NCI-H2029 treated with DMSO at 0.1 percent for 48 hours (cell line): Measurements from ENCODE around the gene HRCT1.
"Not testable (repeated sequence)": the region's sequence is repeated elsewhere in the genome, so short reads cannot be mapped to it uniquely, and the experiment has no call there.

Experiments used
- DNase-seq: peaks from one replicate; lab custom pipeline; 2025; lab: John Stamatoyannopoulos, UW

Gene HRCT1

DNA sequence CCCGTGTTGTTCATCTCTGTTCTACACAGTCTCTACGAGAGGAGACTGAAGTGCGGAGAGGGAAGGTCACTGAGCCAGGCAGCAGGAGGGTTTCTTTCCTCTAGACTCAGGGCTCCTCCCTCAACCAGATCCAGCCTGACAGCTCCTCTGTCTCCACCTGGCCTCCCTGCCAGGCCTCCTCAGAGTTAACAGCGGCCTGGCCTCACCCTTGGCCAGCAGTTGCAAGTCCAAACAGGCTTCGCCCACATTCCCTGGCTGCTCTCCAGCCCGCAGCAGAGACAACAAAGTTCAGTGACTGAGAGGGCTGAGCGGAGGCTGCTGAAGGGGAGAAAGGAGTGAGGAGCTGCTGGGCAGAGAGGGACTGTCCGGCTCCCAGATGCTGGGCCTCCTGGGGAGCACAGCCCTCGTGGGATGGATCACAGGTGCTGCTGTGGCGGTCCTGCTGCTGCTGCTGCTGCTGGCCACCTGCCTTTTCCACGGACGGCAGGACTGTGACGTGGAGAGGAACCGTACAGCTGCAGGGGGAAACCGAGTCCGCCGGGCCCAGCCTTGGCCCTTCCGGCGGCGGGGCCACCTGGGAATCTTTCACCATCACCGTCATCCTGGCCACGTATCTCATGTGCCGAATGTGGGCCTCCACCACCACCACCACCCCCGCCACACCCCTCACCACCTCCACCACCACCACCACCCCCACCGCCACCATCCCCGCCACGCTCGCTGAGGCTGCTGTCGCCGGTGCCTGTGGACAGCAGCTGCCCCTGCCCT lies at the start of gene HRCT1:
Gene HRCT1 (plus strand): TSS at position 291 of the 768 bp plus-strand sequence. CDS start 86 bp downstream, at position 377.
- DNase-seq, result peak; percentile 87

DNA sequence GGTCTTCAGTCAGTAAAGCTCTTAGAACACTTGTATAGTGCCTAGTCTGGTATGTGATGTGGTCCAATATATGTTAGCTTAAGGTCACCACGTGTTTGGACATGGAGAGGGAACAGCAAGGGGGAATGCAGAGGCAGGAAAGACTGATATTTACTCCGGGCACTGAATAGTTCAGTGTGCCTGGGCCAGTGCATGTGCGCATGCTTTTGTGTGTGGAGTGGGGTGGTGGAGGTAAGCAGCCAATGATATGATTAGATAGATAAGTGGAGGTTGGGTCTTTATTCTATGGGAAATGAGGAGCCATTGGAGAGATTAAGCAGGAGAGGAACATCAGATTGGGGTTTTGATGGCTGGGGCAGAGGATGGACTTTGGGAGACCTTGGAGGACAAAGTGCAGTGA lies 49.8 kb upstream of the HRCT1 start:
- DNase-seq, result no peak

DNA sequence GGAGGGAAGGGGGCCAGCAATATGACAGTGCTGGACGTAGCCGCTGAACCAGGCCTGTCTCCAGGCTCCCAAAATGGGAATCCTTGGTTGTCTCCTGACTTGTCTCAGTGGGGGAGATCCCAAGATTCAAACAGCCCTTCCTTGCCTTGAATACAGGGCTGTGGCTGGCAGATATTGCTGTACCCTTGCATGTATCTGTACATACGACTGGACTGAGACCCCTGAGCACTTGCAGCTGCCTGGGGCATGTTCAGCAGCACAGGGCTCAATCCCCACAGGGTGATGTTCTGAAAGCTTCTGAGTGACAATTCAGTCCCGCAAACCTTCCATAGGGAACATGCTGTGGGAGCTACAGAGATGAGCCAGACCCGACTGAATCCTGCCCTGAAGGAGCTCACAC lies 49.1 kb upstream of the HRCT1 start:
- no peak for DNase-seq

DNA sequence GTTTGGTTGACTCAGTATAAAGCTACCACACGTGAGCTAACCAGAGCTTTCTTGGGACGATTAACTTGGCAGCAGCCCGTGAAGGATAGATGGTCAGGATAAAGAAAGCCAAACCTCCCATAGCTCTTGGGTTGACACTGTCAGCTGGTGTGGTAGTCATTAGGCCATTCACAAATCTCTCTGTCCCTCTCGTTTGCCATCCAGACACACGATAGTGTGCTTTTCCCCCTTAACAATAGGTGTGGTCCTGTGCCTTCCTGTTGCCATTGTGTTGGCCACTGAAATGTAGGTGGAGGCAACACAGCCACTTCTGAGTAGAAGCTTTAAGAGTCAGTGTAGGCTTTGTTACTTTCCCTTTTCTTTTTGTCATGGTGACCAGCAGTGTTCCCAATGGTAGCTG lies 47.5 kb upstream of the HRCT1 start:
- DNase-seq, result no peak

DNA sequence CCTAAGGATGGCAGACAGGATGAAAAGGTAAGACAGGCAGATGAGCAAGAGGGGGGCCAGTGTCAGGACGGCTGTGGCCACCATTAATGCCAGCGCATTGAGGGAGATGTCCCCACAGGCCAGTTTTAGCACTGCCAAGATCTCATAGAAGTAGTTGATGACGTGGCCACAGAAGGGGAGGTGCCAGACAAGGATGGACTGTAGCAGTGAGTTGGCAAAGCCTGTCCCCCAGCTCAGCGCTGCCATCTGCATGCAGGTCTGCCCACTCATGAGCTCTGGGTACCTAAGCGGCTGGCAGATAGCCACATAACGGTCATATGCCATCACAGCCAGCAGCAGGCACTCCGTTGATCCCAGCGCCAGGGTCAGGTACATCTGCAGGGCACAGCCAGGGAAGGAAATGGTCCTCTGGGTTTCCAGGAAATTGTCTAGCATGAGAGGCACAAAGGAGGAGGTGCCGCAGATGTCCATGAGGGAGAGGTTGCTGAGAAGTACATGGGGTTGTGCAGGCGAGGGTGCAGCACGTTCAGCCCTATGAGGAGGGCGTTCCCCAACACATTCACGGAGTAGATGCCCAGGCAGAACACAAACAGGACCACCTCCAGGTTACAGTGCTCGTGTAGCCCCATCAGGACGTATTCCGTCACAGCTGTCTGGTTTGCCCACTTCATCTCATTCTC lies 46.6 kb upstream of the HRCT1 start:
- peak; percentile 50 for DNase-seq

DNA sequence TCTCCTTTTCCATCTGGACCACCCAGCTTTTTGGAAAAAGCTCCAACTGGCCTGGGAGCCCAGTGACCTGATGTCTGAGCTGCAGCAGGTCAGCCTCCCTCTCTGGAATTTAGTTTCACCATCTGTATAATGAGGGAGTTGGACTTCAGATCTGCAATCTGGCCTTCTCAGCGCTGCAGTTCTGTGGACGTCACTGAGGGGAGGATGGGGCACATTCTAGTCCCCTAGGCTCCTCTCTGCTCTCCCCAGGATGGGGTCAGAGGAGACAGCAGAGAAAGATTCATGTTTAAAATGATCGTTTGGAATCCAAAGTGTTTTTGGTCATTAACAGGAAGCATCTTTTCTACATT lies 46.0 kb upstream of the HRCT1 start:
- no peak for DNase-seq

DNA sequence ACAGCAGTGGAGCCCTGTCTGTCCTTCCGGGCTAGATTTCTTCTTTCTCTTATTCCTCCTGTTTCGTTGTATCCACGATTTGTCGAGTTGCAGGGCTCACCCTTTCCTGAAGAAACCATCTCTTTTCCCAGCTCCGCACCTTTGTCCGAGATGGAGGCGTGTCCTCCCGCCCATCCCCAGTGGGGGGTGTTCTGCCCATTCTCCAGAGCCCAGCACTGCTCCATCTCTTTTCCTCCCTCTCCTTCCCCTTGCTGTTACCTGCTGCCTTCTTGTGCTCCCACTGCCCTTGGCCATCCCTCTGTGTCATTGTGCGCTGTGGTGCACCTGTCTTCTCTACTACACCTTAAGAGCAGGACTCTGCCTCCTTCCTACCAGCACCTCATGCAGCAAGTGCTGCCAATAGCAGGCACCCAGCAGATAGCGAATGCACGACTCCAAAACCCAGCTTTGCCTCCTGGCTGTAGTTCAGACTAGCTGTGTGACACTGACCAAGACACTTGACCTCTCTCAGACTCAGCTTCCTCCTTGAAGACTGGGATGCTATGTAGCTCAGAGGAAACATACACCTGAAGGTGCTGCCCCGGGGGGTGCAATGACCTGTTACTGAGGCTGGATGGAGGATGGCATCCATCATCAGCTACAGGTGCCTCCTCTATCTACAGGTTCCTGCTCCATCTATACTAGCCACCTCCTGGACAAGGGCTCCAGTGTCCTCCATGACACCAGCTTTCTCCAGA lies 44.7 kb upstream of the HRCT1 start:
- no peak for DNase-seq

DNA sequence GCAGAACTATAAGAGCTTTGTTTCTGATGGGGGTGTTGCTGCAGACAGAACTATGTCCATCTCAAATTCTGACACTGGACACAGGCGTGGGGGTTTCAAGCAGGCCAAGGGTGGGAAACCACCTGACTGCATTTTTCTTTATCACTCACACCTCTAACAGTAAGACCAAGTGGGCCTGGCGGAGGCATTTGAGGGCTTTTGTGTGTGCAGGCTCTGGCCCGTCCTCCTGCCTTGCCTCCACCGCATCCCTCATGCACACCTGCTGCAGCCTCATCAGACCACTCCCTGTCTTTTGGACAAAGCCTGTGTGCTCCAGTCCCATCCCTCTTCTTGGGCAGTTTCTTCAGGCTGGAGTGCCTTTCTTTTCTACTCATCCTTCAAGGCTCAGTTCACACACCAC lies 43.7 kb upstream of the HRCT1 start:
- no peak for DNase-seq

DNA sequence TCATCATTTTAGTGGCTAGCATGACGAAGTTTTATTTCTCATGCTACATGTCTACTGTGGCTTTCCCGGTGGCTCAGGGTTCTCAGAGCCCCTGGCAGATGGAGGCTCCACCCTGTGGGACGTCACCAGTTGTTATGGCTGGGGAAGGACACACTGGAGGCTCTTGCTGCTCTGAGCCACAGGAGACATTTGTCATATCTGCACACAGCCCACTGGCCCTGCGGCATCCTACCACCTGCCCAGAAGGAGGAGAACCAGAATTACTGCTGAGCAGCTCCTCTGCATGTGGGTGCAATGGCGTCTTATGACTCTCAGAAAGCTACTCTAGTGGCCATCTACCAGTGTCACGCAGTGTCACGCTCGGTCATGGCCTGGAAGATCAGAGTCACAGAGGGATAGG lies 42.4 kb upstream of the HRCT1 start:
- no peak for DNase-seq

DNA sequence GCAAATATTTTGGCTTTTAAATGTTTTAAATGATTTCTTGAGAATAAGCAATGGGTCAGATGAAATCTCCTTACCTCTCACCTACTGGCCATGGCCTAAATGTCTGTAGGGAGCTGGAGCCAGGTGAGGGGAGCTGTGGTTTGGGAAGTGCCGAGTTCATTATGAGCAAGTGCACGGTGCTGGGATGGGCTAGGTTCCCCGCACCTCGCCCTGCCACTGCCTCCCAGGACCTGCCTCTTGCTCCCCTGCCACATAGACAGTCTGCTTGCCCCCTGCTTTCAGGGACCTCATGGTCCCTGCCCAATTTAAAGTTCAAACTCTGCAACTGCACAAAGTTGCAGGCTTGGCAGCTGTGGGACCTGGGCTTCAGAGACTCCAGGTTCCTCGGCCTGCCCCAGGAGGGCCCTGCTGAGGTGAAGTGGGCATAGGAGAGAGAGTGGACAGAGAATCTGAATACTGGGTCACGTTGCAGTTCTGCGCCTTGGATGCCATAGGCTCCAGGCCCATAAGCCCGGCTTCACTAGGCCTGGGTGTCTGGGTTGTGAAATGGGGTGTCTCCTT lies 41.2 kb upstream of the HRCT1 start:
- DNase-seq, result no peak

DNA sequence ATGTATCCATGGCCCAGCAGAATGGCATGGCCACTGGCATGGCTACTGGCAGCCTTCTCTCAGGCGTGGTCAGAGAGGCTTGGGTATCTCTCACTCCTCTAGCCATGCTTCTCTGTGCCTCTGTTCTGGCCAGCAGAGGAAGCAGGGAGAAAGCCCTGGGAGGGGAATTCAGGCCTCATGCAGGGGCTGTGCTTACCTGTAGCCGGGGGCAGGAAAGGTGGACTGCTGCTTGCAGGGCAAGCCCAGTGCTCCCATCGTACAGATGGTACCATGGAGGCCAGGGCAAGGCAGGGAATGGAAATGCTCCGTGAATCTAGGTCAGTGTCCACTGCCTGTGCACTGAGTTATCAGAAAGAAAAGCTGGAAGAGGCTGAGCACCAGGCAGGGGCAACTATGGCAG lies 38.5 kb upstream of the HRCT1 start:
- no peak for DNase-seq

DNA sequence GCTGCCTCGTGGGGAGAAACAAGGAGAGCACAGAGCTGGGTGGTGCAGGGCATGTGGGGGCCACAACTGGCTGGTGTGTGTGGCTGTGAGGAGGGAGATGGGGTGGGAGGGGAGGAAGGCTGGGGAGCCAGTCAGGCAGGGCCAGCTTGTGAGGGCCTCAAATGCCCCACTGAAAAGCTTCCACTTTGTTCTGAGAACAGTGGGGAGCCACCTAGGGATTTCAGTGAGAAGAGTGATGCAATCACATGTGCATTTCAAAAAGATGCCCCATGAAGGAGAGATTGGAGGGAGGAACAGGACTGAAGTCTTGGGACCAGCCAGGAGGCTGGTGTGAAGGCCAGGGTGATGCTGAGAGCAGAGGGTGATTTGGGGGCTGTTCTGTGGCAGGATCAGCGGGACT lies 37.1 kb upstream of the HRCT1 start:
- DNase-seq, result no peak

DNA sequence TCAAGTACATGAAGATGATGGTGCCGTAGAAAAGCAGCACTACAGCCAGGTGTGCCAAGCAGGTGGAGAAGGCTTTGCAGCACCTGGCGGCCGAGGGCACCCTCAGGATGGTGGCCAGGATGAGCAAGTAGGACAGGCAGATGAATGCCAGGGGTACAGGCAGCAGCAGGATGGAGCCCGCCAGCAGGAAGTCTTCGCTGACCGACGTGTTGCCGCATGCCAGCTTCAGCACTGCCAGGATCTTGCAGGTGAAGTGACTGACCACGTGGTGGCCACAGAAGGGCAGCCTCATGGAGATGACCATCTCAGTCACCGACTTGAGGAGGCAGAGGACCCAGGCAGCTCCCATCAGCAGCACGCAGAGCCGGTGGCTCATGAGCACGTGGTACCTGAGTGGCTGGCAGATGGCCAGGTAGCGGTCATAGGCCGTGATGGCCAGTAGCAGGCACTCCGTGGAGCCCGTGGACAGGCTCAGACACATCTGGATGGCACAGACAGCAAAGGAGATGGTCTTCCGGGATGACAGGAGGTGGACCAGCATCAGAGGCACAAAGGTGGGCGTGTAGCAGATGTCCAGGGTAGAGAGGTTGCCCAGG lies 36.3 kb upstream of the HRCT1 start:
- no peak for DNase-seq

DNA sequence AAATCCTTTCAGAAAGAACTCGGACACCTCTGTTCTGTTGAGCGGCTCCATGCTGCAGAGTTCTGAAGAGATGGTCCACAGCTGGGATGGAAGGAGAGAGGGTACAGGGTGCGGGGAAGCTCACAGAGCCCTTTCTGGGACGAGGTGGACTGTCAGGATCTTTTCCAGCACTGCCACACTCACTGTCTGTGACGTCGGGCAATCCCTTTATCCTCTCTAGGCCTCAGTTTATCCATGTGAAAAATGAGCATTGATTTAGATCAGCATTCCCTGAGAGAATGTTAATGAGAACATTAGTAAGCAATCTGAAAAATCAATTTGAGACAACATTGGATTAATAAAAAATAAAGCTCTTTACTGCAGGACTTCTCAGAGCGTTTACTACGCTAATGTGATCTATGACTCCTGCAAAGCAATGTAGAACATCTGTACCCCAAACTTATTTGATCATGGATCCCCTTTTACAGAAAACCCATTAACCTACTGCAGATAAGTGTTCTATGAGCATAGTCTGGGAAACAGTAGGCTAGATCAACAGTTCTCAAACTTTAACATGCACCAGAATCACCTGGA lies 35.6 kb upstream of the HRCT1 start, which contains the start of gene OR13J1:
Gene OR13J1 (minus strand): TSS at position 51 of the 573 bp plus-strand sequence. CDS start 0 bp downstream, at position 51.
- DNase-seq, result no peak

DNA sequence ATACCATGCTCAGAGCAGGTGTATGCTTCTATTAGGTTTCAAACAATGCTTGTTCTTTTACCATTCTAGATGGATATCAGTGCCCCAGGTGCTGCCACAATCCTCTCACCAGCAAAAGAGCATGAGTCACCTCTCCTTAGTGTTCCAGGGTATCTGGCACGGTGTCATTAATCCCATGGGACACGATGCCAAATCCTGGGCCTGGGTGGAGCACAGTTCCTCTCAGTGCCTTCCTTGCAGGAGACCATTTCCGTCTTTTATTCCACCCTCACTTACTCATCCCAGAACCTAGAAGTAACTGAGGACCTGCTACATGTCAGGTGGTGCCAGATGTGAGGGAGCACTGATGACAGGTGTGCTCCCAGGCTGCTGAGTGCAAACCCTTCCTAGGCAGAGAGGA lies 34.5 kb upstream of the HRCT1 start:
- peak; percentile 31 for DNase-seq

DNA sequence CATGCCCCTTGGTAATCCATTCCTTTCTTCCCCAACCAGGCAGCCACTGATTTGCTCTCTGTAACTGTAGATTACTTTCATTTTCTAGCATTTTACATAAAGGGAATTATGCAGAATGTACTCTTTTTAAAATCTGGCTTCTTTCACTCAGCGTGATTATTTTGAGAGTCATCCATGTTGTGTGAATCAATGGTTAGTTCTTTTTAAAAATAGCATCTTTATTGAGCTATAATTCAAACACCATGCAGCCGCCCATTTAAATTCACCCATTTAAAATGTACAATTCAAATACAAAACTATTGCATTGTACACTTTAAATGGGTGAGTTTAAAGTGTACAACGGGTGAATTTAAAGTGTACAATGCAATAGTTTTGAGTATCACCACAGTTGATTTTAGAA lies 33.5 kb upstream of the HRCT1 start:
- DNase-seq, result no peak

DNA sequence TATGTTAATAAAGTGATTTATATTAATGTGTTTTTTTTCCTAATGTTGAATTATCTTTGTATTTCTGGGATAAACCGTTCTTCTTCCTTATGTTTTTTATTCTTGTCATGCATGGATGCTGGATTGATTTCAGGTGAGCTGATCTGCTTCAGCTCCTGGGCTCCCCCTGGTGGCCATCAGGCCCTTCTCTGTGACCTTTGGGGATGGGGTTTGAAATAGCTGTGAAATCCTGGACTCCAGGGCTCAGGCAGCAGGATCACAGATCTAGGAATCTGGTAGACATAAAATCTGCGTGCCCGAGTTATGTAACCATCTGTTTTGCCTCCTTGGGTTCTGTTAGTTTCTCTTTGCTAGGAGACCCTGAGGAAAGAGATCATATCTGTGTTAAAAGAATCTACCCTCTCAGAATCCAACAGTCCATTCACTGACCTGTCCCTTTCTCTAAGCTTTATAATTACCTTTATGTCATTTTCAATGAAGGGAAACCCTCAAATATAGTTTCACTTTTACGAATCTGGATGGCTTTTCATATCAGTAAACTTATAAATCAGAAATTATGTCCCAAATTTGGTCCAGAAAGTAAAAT lies 23.6 kb upstream of the HRCT1 start:
- DNase-seq, result peak; percentile 67

DNA sequence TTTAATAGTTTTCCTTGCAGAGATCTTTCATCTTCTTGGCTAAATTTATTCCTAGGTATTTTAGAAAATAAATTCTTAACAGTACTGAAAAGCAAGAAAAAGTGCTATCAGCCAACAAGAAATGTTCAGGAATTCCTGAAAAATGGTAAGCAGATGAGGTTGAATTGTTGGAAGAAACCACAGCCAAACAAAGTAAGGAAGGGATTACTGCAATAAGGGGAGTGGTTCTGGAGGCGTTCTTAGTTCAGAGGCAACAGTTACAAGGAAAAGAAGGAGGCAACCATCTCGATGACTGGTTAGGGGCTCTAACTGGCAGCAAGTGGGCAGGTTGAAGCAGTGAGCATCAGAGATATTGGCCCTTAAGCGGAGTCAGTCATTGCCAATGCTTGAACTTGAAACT lies 23.0 kb upstream of the HRCT1 start:
- no peak for DNase-seq

DNA sequence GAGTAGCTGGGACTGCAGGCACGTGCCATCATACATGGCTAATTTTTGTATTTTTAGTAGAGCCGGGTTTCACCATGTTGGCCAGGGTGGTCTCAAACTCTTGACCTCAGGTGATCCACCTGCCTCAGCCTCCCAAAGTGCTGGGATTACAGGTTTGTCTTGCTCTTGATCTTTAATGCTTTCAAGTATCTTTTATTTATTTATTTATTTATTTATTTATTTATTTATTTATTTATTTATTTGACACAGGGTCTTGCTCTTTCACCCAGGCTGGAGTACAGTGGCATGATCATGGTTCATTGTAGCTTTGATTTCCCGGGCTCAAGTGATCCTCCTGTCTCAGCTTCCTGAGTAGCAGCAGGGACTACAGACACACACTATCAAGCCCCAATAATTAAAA lies 21.1 kb upstream of the HRCT1 start:
- DNase-seq, result not testable (repeated sequence)

DNA sequence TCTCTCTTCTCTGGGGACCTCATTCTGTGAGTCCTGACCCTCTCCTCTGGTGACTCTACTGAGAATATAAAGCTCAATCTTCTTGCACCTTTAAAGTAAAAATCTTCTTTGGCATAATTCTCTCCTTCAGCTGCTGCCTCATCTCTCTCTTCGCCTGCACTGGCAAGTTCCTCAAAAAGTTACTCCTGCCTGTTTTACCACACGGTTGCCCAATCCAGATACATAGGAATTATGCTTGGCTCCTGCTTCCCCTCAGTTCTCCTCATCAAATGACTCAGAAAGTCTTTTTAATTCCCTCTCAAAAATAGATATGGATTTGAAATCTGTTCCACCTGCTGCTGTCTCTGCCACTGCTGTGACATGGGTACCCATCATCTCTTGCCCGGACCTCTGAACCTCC lies 14.4 kb upstream of the HRCT1 start:
- DNase-seq, result no peak

DNA sequence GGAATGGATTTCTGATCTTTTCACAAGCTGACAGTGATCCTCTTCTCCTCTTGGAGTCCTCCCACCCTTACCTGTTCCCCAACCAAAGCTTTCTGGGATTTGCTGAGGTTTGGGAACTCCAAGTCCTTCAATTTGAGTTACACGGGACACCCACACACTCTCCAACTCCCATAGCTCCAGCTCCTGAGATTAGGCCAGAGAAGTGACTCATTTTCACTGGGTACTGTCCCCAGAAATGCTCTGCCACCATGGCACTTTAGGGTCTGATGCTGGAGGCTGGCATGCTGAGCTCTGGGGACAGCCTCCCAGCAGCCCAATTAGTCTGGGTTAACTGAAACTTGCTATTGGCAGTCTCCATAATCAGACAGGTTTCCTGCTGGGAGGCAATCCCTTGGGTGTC lies 14.0 kb upstream of the HRCT1 start:
- no peak for DNase-seq

DNA sequence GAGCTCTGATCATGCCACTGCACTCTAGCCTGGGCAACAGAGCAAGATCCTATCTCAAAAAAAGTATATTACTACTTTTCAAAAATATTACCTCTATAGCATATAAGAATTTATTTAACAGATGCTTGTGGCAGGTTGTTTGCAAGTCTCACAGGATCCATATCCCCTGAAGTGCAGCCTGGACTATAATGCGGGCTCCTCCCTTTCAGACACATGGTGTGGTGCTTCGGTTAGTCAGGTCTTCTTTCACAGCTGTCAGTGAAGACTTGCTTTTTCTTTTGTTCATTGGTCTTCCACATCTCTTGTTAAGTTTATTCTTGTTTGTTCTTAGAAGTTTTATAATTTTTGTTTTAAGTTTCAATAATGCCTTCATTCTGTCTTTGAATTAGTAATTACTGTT lies 9.4 kb upstream of the HRCT1 start:
- no peak for DNase-seq
